Spinal cord (tissue), 10 donors: ENCODE measurements around the gene TMEM30A. TPM values are rescaled to one million over a fixed set of nuclear protein-coding genes. Genes with fewer than 3 reads are reported as not detected.

Source experiments
- DNase-seq, 6 donors: peaks; one replicate each; pipeline versions ENCODE4 v3.0.0 to v3.0.0-alpha.2; 2013 to 2015; ENCODE audit warnings: low spot score in 6 of 6, low read depth in 4 of 6
- H3K27ac ChIP-seq: one replicate; pipeline ENCODE4 v1.5.1; 2013; ENCODE audit warnings: low read depth, low read length, control low read depth
- H3K27me3 ChIP-seq: one replicate; pipeline ENCODE4 v1.6.1; 2013; ENCODE audit warnings: low read length; ENCODE audit not compliant: control insufficient read depth, insufficient read depth
- H3K36me3 ChIP-seq: one replicate; pipeline ENCODE4 v1.6.1; 2013; ENCODE audit warnings: low read length; ENCODE audit not compliant: control insufficient read depth, insufficient read depth
- H3K4me1 ChIP-seq: one replicate; pipeline ENCODE4 v1.6.1; 2013; ENCODE audit warnings: low read length; ENCODE audit not compliant: control insufficient read depth, insufficient read depth
- H3K4me3 ChIP-seq: one replicate; pipeline ENCODE4 v1.5.1; 2013; ENCODE audit warnings: low read depth, low read length, control low read depth
- H3K9me3 ChIP-seq: one replicate; pipeline ENCODE4 v1.6.1; 2013; ENCODE audit warnings: low read length; ENCODE audit not compliant: control insufficient read depth, insufficient read depth
- WGBS: methylation state at CpG from one replicate; pipeline ENCODE4 v1.1.5; 2013; ENCODE audit warnings: missing lambda C conversion rate; ENCODE audit not compliant: insufficient coverage; 5-methylcytosine and 5-hydroxymethylcytosine counted together
- polyA plus RNA-seq, 2 donors: library from polyadenylated mRNA; unstranded; fragments of 120-200 nt; gene quantifications; one replicate each; pipeline ENCODE4 v1.2.1, GENCODE V29; 2013; ENCODE audit not compliant: insufficient read length in 2 of 2
- total RNA-seq, 2 donors: library from RNA; depleted of rRNA in 1 of 2; stranded (reverse); fragments of 120-200 nt in 1 of 2; fragments of >200 nt in 1 of 2; gene quantifications; one replicate each; pipeline versions ENCODE4 v1.2.3 to v1.2.4, GENCODE V29; 2013 to 2014
- donor health status: healthy.

The TMEM30A gene
- total and polyA plus RNA-seq, 4 donors, result 83.5 to 255 (median 137) TPM

GRCh38 chr6:75308250-75308988, 23.8 kb upstream of the TMEM30A start:
- Histone ChIP-seq H3K27me3 (no peaks in the 10 kb centered on the region), H3K36me3 (no peaks in the 10 kb centered on the region), H3K4me3 (no peak overlapping the region), H3K9me3 (no peaks in the 10 kb centered on the region), H3K27ac (no peak overlapping the region), H3K4me1 (no peaks in the 10 kb centered on the region)
- WGBS, result 74% methylated on average over 4 of the region's 11 CpGs
- DNase-seq, result no peak

DNA sequence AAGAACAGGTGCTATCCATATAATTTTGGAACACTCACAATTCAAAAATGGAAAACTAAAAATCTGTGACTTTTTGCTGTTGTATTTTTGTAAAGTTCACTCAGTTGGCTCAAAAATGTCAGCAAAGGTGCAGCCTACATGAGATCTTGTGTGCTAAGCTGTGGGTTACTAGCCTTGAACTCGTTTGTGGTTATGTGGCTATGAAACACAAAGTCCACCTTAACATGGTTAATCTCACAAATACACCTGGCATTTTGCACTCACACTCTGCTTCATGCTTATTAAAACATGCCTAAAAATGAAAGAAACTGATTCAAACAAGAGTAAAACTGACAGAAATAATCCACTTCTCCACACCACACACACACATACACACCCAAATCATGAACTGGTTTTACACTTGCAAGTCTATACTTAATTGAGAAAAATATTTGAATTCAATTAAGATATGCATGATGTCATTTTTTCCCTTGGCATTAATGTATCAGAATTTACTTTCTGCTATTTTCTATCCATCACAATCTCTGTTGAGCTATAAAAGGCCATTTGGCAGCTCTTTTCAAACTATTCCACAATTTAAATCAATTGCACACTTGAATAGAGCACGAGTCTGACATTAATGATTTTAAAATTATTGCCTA, 22.9 kb upstream of the TMEM30A start:
- DNase-seq, result peak in 1 of 6 donors; percentile 8
- Histone ChIP-seq H3K4me3 (no peak overlapping the region), H3K9me3 (no peaks in the 10 kb centered on the region), H3K27ac (no peak overlapping the region), H3K27me3 (no peaks in the 10 kb centered on the region), H3K36me3 (no peaks in the 10 kb centered on the region), H3K4me1 (no peaks in the 10 kb centered on the region)
- WGBS, result 86% methylated on average over 1 of the region's 2 CpGs

GRCh38 chr6:75306064-75306463, 21.5 kb upstream of the TMEM30A start:
- H3K4me1 ChIP-seq, result no peaks in the 10 kb centered on the region
- H3K27ac ChIP-seq, result no peak overlapping the region
- no CpG with 5 or more reads among the region's 3 CpGs for WGBS
- no peaks in the 10 kb centered on the region for H3K27me3 ChIP-seq
- DNase-seq, result no peak
- H3K4me3 ChIP-seq, result no peak overlapping the region
- no peaks in the 10 kb centered on the region for H3K36me3 ChIP-seq
- H3K9me3 ChIP-seq, result no peaks in the 10 kb centered on the region

DNA sequence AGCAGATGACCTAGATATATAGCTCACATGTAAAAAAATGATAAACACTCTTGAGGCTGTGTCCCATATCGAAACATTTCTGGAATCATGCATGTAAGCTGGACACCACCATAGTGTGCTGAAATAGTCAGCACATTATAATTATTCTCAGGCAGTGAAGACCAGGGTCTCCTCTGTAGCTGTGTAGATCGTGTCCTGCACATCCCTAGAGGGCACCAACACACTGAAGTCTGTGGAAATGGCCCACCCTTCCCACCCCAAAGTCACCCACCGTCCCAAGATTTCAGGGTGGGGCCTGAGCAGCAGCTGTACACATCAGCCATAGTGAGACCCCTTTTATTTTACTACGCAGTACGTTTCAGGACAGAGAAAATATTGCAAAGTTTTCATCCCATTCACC, 21.0 kb upstream of the TMEM30A start:
- Histone ChIP-seq H3K36me3 (no peaks in the 10 kb centered on the region), H3K27ac (no peak overlapping the region), H3K4me1 (no peaks in the 10 kb centered on the region), H3K27me3 (no peaks in the 10 kb centered on the region), H3K4me3 (no peak overlapping the region), H3K9me3 (no peaks in the 10 kb centered on the region)
- DNase-seq, result no peak
- WGBS, result 83% methylated on average over 1 of the region's 5 CpGs

DNA sequence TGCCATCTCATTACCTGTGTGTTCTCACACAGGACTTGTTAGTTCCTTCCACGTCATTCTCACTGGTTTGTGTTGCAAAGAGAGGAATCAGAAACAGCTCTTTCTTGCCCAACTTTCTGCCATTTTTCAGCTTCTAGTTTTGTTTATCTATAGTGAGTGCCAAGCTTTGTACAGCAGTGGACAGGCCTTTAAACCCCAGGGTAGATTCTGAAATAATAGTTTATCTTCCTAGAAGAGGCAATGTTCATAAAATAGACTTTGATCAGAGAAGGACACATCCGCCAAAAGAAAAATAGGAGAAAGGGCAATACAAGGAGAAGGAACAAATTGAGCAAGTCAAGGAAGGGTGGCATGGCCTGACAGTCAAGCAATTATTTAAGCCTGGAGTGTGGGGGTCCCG, 17.7 kb upstream of the TMEM30A start:
- no peak overlapping the region for H3K27ac ChIP-seq
- H3K4me1 ChIP-seq, result no peaks in the 10 kb centered on the region

GRCh38 chr6:75301537-75301936, 16.9 kb upstream of the TMEM30A start:
- Histone ChIP-seq H3K4me1 (no peaks in the 10 kb centered on the region), H3K36me3 (no peaks in the 10 kb centered on the region), H3K4me3 (no peak overlapping the region), H3K27ac (no peak overlapping the region), H3K27me3 (no peaks in the 10 kb centered on the region), H3K9me3 (no peaks in the 10 kb centered on the region)
- DNase-seq, result no peak

More for the DNA sequence above, 17.7 kb upstream of the TMEM30A start:
- H3K27me3 ChIP-seq, result no peaks in the 10 kb centered on the region
- no peaks in the 10 kb centered on the region for H3K36me3 ChIP-seq
- DNase-seq, result no peak
- no peak overlapping the region for H3K4me3 ChIP-seq
- H3K9me3 ChIP-seq, result no peaks in the 10 kb centered on the region
- WGBS, result 92% methylated on average over 2 of the region's 3 CpGs

- no peak overlapping the region for H3K4me3 ChIP-seq
- no peaks in the 10 kb centered on the region for H3K9me3 ChIP-seq
- H3K27ac ChIP-seq, result no peak overlapping the region
- no peaks in the 10 kb centered on the region for H3K4me1 ChIP-seq
- WGBS, result no CpG with 5 or more reads among the region's 2 CpGs
- no peak for DNase-seq
- H3K36me3 ChIP-seq, result no peaks in the 10 kb centered on the region
- H3K27me3 ChIP-seq, result no peaks in the 10 kb centered on the region
Measured at GRCh38 chr6:75301088-75301487, 16.5 kb upstream of the TMEM30A start.

DNA sequence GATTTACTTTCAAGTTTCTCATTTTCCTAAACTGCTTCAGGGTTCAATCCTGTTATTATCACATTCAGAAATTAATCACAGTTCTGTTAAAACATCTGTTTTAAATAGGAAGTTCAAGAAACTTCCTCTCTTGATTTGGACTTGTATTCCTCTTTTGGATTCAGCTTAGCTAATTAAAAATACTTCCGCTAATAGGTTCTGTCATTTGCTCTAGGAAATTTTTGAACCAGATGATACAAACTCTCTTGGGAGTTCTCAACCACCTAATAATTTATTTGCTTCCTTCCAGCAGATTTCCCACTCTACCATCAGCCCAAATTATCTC, 15.9 kb upstream of the TMEM30A start:
- 100% methylated on average over 1 of the region's 1 CpG for WGBS
- Histone ChIP-seq H3K27ac (no peak overlapping the region), H3K27me3 (no peaks in the 10 kb centered on the region), H3K4me1 (no peaks in the 10 kb centered on the region), H3K9me3 (no peaks in the 10 kb centered on the region), H3K4me3 (no peak overlapping the region), H3K36me3 (no peaks in the 10 kb centered on the region)
- no peak for DNase-seq

DNA sequence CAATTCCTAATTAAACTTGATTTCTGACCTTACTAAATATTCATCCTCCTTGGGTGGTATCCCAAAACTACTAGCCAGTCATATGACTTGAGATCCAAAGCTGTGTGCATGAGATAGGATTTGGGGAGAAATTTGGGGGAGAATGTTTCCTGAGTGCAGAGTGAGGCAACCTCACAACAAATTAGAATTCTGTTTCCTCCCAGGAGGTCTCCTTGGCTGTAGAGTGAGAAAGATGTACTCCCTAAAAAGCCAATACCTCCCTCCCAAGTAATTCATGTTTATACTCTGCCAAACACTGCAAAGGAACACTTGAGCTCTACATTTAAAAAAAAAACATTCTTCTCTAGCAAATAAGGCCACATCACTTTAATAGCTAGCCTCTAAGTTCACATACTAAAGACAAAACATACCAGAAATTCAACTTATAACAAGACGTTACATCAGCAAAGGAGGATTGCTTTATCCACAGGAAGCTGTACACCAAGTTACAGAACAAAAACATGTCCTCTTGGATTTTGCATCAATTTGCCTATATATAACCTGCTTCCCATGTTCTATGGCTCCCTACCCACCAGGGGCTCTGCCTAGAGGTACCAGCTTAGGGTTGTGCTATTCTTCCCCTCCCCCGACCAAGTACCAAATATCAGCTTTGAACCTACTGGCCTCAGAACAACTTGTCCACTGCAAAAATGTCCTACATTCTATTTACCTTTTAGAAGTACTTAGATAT, 15.4 kb upstream of the TMEM30A start:
- Histone ChIP-seq H3K4me1 (no peaks in the 10 kb centered on the region), H3K36me3 (no peaks in the 10 kb centered on the region), H3K27ac (no peak overlapping the region), H3K27me3 (no peaks in the 10 kb centered on the region), H3K4me3 (no peak overlapping the region), H3K9me3 (no peaks in the 10 kb centered on the region)
- WGBS, result 86% methylated on average over 2 of the region's 2 CpGs
- no peak for DNase-seq
